Progenitor cell of endocrine pancreas (in vitro differentiated cells): ENCODE measurements around the gene STMND1. TPM values are rescaled to one million over a fixed set of nuclear protein-coding genes. Genes with fewer than 3 reads are reported as not detected.

ENCODE experiments used
- DNase-seq: peaks from one replicate; pipeline ENCODE4 v3.0.0; 2021; ENCODE audit warnings: low spot score; ENCODE audit not compliant: unreplicated experiment
- H3K27ac Mint-ChIP-seq: 2 replicates; pipeline ENCODE4 v1.8.0; 2021; ENCODE audit warnings: mild to moderate bottlenecking, moderate library complexity, mixed read lengths
- H3K27me3 Mint-ChIP-seq: 2 replicates; pipeline ENCODE4 v1.8.0; 2021; ENCODE audit warnings: mixed read lengths
- H3K36me3 Mint-ChIP-seq: 2 replicates; pipeline ENCODE4 v1.8.0; 2022; ENCODE audit warnings: mixed read lengths; ENCODE audit not compliant: insufficient read depth
- H3K4me1 Mint-ChIP-seq: 2 replicates; pipeline ENCODE4 v1.8.0; 2021; ENCODE audit warnings: low read depth, mixed read lengths
- H3K4me3 Mint-ChIP-seq: 2 replicates; pipeline ENCODE4 v1.8.0; 2021; ENCODE audit warnings: low read depth, mild to moderate bottlenecking, moderate library complexity, mixed read lengths
- H3K9me3 Mint-ChIP-seq: 2 replicates; pipeline ENCODE4 v1.8.0; 2021; ENCODE audit warnings: low read depth, mixed read lengths
- CTCF ChIP-seq: fragments of 200-600 bp; sonication (generic); IDR thresholded peaks from one replicate; pipeline ENCODE4 v1.5.0; 2021; ENCODE audit warnings: antibody characterized with exemption, mild to moderate bottlenecking; ENCODE audit not compliant: unreplicated experiment
- total RNA-seq: library from RNA; stranded (reverse); gene quantifications from 2 replicates; pipeline ENCODE4 v1.2.1, GENCODE V29; 2021

Gene STMND1
- total RNA-seq, 1 donor from 2014 or later: 0.22 TPM

GRCh38 chr6:17107863-17108262 is 6.0 kb downstream of the STMND1 start:
- no peaks in the 10 kb centered on the region for H3K4me1 Mint-ChIP-seq

GRCh38 chr6:17115251-17116116 is 13.6 kb downstream of the STMND1 start:
- Mint-ChIP-seq H3K36me3 (no peaks in the 10 kb centered on the region), H3K9me3 (no peaks in the 10 kb centered on the region), H3K27ac (peak overlapping the region; percentile 76), H3K27me3 (no peaks in the 10 kb centered on the region), H3K4me3 (no peak overlapping the region), H3K4me1 (peaks cover 9% of the 10 kb centered on the region)
- no peak for DNase-seq
- no peak for TF ChIP-seq CTCF

More at GRCh38 chr6:17107863-17108262, 6.0 kb downstream of the STMND1 start:
- H3K27ac Mint-ChIP-seq: no peak overlapping the region
- no peaks in the 10 kb centered on the region for H3K36me3 Mint-ChIP-seq
- no peak overlapping the region for H3K4me3 Mint-ChIP-seq
- H3K27me3 Mint-ChIP-seq: peaks cover 27% of the 10 kb centered on the region
- DNase-seq: no peak
- H3K9me3 Mint-ChIP-seq: no peaks in the 10 kb centered on the region
- no peak for TF ChIP-seq CTCF

- DNase-seq: no peak
- H3K27me3 Mint-ChIP-seq: no peaks in the 10 kb centered on the region
- H3K36me3 Mint-ChIP-seq: no peaks in the 10 kb centered on the region
- H3K4me1 Mint-ChIP-seq: peaks cover 9% of the 10 kb centered on the region
- H3K4me3 Mint-ChIP-seq: no peak overlapping the region
- H3K9me3 Mint-ChIP-seq: no peaks in the 10 kb centered on the region
- no peak for TF ChIP-seq CTCF
- H3K27ac Mint-ChIP-seq: peak overlapping the region; percentile 76
Measured at GRCh38 chr6:17116117-17116440, 14.2 kb downstream of the STMND1 start.

GRCh38 chr6:17120019-17120418 is 18.2 kb downstream of the STMND1 start:
- Mint-ChIP-seq H3K4me3 (no peak overlapping the region), H3K27ac (no peak overlapping the region), H3K4me1 (peaks cover 9% of the 10 kb centered on the region), H3K36me3 (no peaks in the 10 kb centered on the region), H3K9me3 (no peaks in the 10 kb centered on the region), H3K27me3 (no peaks in the 10 kb centered on the region)
- no peak for DNase-seq
- TF ChIP-seq CTCF: no peak

GRCh38 chr6:17125407-17125806 is 23.6 kb downstream of the STMND1 start:
- no peak for DNase-seq
- no peak for TF ChIP-seq CTCF
- Mint-ChIP-seq H3K4me1 (peaks cover 7% of the 10 kb centered on the region), H3K36me3 (no peaks in the 10 kb centered on the region), H3K27ac (peak overlapping the region; percentile 80), H3K4me3 (no peak overlapping the region), H3K27me3 (no peaks in the 10 kb centered on the region), H3K9me3 (peaks cover 2% of the 10 kb centered on the region)
